IMR-90 (cell line): ENCODE data around the gene GABBR2.

Source experiments
- FOS ChIP-seq: fragments of 150-350 bp; IDR thresholded peaks from 2 replicates; pipeline ENCODE4 v1.6.1; 2016; ENCODE audit warnings: low read depth, low read length
- RCOR1 ChIP-seq: IDR thresholded peaks from 2 replicates; pipeline ENCODE4 v1.6.1; 2012; ENCODE audit warnings: mild to moderate bottlenecking, low read length, improper control_type of control experiment; ENCODE audit not compliant: insufficient replicate concordance
- TF ChIP-seq, protein P1 (sequence below): conservative IDR thresholded peaks from 2 replicates; pipeline ENCODE4 v1.5.1; 2012; ENCODE audit warnings: mild to moderate bottlenecking, low read depth, low read length, improper control_type of control experiment

- TF ChIP-seq, protein P1, sequence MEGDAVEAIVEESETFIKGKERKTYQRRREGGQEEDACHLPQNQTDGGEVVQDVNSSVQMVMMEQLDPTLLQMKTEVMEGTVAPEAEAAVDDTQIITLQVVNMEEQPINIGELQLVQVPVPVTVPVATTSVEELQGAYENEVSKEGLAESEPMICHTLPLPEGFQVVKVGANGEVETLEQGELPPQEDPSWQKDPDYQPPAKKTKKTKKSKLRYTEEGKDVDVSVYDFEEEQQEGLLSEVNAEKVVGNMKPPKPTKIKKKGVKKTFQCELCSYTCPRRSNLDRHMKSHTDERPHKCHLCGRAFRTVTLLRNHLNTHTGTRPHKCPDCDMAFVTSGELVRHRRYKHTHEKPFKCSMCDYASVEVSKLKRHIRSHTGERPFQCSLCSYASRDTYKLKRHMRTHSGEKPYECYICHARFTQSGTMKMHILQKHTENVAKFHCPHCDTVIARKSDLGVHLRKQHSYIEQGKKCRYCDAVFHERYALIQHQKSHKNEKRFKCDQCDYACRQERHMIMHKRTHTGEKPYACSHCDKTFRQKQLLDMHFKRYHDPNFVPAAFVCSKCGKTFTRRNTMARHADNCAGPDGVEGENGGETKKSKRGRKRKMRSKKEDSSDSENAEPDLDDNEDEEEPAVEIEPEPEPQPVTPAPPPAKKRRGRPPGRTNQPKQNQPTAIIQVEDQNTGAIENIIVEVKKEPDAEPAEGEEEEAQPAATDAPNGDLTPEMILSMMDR, result no peak
- TF ChIP-seq RCOR1 (no peak), FOS (no peak)
Observed at GRCh38 chr9:98538626-98539031, 170.1 kb downstream of the GABBR2 start.
